ENCODE results near the gene ZNF609. TPM values are rescaled to one million over a fixed set of nuclear protein-coding genes. Genes with fewer than 3 reads are reported as not detected.
"Not testable (repeated sequence)": the region's sequence is repeated elsewhere in the genome, so short reads cannot be mapped to it uniquely, and the experiment has no call there.

ZNF609 gene
- total RNA-seq, 1 experiment from 2014 or later: 12.1 TPM

- no peak for DNase-seq (ENCODE audit: low read depth)
Measured at GRCh38 chr15:64622410-64623260, 162.3 kb downstream of the ZNF609 start.

DNA sequence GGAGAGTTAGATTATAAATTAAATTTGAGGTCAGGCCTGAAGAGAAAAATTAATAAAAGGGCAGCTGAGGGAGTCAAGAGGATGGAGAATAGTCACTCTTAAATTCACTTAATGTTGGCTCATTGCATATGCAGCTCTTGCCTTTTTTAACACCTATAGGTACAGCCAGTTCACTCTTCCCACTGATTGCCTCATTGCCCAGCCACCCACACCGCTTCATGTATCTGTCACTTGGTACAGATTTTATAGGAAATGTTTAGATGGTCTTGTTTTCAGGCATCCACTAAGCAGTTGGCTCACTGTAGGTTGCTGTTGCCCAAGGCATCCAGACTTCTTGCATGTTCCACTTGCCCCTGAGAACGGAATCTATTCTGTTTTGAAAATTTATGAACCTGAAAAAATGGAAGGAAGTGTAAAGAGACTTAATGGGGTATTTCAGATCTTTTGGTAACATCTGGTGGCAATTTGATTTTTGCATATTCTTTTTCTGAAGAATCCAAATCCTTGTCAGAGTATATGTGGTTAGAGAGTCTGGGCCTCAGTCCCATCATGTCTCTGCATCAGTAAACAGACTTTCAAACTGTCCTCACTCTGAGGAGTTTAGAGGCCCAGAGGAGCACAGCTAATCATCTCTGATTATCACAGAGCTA lies 163.1 kb downstream of the ZNF609 start:
- DNase-seq (ENCODE audit: low read depth): no peak

- no peak for DNase-seq (ENCODE audit: low read depth)
Measured at GRCh38 chr15:64624242-64624641, 163.9 kb downstream of the ZNF609 start.

- no peak for DNase-seq (ENCODE audit: low read depth)
Measured at GRCh38 chr15:64629063-64629462, 168.7 kb downstream of the ZNF609 start.

GRCh38 chr15:64630396-64631107 lies 170.2 kb downstream of the ZNF609 start:
- DNase-seq (ENCODE audit: low read depth): no peak

- DNase-seq (ENCODE audit: low read depth): not testable (repeated sequence)
Measured at GRCh38 chr15:64632639-64633038, 172.3 kb downstream of the ZNF609 start.

DNA sequence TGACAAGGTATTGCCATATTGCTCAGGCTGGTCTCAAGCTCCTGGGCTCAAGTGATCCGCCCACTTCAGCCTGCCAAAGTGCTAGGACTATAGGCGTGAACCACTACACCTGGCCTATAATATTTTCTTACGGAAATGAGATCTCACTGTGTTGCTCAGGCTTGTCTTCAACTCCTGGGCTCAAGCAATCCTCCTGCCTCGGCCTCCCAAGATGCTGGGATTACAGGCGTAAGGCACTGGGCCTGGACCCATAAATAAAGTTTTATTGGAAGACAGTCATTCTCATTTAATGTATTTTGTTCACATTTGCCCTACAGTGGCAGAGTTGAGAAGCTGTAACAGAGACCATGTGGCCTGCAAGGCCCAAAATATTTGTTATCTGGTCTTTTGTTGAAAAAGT lies 173.0 kb downstream of the ZNF609 start:
- no peak for DNase-seq (ENCODE audit: low read depth)

- no peak for DNase-seq (ENCODE audit: low read depth)
Measured at GRCh38 chr15:64634027-64634426, 173.6 kb downstream of the ZNF609 start.

DNA sequence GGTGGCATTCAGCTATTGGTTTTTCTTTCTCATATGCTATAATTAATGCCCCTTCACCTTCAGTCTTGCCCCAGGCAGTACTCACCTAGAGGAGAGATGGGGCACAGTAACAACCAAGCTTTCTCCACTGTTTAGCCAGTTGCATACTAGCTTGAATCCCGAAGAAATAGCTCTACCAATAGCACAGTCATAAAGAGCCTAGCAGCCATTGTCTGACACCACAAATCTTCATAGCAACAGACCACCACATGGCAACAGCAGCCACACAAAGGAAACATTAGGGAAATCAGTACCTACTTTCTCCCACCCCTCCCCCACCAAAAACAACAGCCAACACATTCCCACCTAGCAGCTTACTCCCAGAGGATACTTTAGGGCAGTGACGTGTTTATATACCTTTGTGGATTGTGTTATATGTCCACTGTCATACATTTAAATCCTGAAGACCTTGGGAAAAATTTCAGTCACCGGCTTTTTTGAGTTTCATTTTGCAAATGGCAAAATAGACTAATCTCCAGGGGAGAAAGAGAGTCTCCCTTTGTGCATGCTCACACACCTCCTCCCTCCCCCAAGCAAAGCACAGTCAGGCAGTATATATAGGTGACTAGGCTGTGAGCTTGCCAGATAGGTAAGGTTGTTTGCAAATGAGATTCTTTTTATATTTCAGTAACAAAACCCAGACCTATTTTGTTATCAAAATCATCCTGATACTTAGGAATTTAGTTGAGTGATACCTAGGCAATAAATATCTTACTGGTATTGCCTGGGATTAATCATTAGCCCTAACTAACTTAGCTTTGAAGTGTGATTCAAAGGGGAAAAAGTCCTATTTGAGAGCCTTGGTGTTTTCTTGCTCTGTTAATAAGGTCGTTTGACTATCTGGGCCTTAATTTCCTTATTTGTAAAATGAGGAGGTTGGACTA lies 174.5 kb downstream of the ZNF609 start:
- no peak for DNase-seq (ENCODE audit: low read depth)

- peak; percentile 20 for DNase-seq (ENCODE audit: low read depth)
Measured at GRCh38 chr15:64635499-64636495, 175.4 kb downstream of the ZNF609 start.

DNA sequence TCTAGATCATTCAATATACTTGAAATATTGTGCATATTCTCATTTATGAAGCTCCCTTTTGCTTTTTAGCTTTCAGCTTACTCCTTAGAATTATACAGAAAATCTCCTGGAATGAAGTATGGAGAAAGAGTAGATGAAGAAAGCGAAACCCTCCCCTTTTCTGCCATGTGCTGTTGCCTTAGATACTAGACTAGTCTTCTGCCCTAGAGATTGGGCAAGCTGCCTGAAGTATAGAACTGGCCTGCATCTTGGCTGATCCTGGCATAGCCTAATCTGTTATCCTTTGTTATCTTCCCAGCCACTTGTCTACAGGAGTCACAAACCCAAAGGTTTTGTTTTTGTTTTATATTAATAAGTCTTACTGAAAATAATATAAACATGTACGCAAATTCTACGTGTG lies 176.2 kb downstream of the ZNF609 start:
- DNase-seq (ENCODE audit: low read depth): no peak

DNA sequence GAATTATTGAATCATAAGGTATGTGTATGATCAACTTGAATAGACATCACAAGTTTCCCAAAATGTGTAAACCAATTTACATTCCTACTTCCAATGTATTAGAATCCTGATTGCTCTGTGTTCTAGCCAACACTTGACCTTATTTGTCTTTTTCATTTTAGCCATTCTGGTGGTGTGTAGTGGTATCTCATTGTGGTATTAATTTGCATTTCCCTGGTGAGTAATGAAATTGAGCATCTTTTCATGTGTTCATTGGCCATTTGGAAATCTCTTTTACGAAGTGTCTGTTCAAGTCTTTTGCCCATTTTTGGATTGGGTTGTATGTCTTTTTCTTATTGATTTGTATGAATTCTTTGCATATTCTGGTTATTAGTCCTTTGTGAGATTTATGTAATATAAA lies 177.0 kb downstream of the ZNF609 start:
- DNase-seq (ENCODE audit: low read depth): no peak

DNA sequence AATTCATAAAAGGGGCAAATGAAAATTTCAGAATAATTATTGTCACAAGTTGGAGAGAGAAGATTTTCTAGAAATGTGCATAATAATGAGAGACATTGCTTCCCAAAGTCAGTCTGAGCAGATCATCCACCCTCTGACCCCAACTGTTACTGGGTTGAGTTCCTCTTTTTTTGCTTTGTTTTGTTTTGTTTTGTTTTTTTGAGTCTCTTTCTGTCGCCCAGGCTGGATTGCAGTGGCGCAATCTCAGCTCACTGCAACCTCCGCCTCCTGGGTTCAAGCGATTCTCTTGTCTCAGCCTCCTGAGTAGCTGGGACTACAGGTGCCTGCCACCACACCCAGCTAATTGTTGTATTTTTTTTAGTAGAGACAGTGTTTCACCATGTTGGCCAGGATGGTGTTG lies 179.4 kb downstream of the ZNF609 start:
- DNase-seq (ENCODE audit: low read depth): not testable (repeated sequence)

GRCh38 chr15:64640146-64640871 lies 179.9 kb downstream of the ZNF609 start:
- peak; percentile 79 for DNase-seq (ENCODE audit: low read depth)

GRCh38 chr15:64642875-64643274 lies 182.5 kb downstream of the ZNF609 start:
- DNase-seq (ENCODE audit: low read depth): no peak

DNA sequence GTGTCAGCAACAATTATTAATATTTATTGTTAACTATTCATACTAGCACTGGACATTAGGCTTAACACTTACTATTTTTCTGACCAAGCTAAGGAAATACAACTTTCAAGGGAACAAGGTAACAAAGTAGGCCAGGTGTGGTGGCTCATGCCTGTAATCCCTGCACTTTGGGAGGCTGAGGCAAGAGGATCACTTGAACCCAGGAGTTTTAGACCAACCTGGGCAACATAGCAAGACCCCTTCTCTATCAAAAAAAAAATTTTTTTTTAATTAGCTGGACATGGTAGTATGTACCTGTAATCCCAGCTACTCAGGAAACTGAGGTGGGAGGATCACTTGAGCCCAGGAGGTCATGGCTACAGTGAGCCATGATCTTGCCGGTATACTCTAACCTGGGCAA lies 183.3 kb downstream of the ZNF609 start:
- DNase-seq (ENCODE audit: low read depth): no peak

DNA sequence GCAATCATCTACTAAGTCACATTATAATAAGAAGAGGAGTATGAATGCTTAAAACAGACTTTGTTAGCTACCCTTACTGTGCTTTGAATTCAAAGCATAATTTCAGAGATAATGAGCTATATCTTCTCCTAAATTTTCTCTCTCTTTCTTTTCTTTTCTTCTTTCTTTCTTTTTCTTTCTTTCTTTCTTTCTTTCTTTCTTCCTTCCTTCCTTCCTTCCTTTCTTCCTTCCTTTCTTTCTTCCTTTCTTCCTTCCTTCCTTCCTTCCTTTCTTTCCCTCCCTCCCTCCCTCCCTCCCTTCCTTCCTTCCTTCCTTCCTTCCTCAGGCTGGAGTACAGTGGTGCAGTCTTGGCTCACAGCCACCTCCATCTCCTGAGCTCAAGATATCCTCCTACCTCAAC lies 184.4 kb downstream of the ZNF609 start:
- DNase-seq (ENCODE audit: low read depth): not testable (repeated sequence)

DNA sequence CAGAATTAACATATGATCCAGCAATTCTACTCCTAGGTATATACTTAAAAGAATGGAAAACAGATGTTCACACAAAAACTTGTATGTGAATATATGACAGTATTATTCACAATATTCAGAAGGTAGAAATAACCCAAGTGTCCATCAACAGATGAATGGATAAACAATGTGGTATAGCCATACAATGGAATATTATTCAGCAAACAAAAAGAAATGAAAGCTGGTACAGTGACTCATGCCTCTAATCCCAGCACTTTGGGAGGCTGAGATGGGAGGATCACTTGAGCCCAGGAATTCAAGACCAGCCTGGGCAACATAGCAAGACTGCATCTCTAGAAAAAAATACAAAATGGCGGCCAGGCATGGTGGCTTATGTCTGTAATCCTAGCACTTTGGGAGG lies 185.6 kb downstream of the ZNF609 start:
- no peak for DNase-seq (ENCODE audit: low read depth)

- DNase-seq (ENCODE audit: low read depth): no peak
Measured at GRCh38 chr15:64647367-64647766, 187.0 kb downstream of the ZNF609 start.

DNA sequence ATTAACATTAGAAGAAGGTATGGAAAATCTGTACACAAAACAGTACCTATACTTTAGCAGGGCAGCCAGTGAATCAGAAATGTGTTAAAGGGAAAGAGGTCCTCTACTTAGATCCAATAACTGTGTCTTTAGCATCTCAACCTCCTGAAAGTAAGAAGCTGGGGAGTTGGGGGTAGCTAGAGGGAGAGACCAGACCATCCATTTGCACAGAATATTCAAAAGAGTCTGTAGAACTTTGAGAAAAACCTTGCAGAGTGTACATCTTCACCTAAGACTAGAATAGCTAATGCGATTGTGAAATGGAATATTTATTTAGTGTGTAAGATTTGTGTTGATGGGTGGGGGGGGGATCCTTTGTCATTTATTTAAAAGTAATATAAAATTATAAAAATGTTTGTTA lies 190.2 kb downstream of the ZNF609 start:
- DNase-seq (ENCODE audit: low read depth): no peak

Data from RPMI7951 (cell line).